Kidney (tissue), 14 donors: ENCODE results near the gene GBE1. TPM values are rescaled to one million over a fixed set of nuclear protein-coding genes. Genes with fewer than 3 reads are reported as not detected.

ENCODE experiments used
- DNase-seq, 5 donors: peaks; one replicate each; pipeline ENCODE4 v3.0.0-alpha.2; 2013 to 2020
- FAIRE-seq: peaks from 2 replicates; lab custom pipeline; 2012; peaks lifted over from hg19 to GRCh38; lab: Jason Lieb, UNC
- H3K27ac ChIP-seq, 2 donors: one replicate each; pipeline ENCODE4 v1.7.0; 2013; ENCODE audit warnings: low read depth in 2 of 2, low read length in 2 of 2, inconsistent platforms in 1 of 2
- H3K27me3 ChIP-seq: one replicate; pipeline ENCODE4 v1.7.1; 2013; ENCODE audit warnings: low read length, inconsistent platforms; ENCODE audit not compliant: control insufficient read depth, insufficient read depth
- H3K36me3 ChIP-seq, 3 donors: one replicate each; pipeline versions ENCODE4 v1.7.0 to v1.7.1; 2013; ENCODE audit warnings: low read length in 3 of 3, control low read depth in 1 of 3, inconsistent platforms in 1 of 3; ENCODE audit not compliant: insufficient read depth in 3 of 3, control insufficient read depth in 2 of 3
- H3K4me1 ChIP-seq, 3 donors: one replicate each; pipeline versions ENCODE4 v1.7.0 to v1.7.1; 2013; ENCODE audit warnings: low read length in 3 of 3, inconsistent platforms in 1 of 3, low read depth in 1 of 3; ENCODE audit not compliant: control insufficient read depth in 2 of 3, insufficient read depth in 2 of 3
- H3K4me3 ChIP-seq, 3 donors: one replicate each; pipeline versions ENCODE4 v1.7.0 to v1.8.1; 2013; ENCODE audit warnings: low read length in 3 of 3, control low read depth in 1 of 3, inconsistent platforms in 1 of 3
- H3K9ac ChIP-seq, 3 donors: one replicate each; pipeline versions ENCODE4 v1.7.0 to v1.7.1; 2013; ENCODE audit warnings: low read length in 3 of 3, control low read depth in 1 of 3, inconsistent platforms in 1 of 3
- H3K9me3 ChIP-seq, 3 donors: one replicate each; pipeline versions ENCODE4 v1.7.0 to v1.7.1; 2013; ENCODE audit warnings: low read length in 3 of 3, control low read depth in 1 of 3, inconsistent platforms in 1 of 3; ENCODE audit not compliant: control insufficient read depth in 2 of 3, insufficient read depth in 1 of 3
- CTCF ChIP-seq: IDR thresholded peaks from 3 replicates; pipeline ENCODE4 v1.5.1; 2012; ENCODE audit warnings: mild to moderate bottlenecking, moderate library complexity, borderline replicate concordance; ENCODE audit not compliant: insufficient read depth; ENCODE audit errors: extremely low read depth
- intact Hi-C: fragments of 100-400 bp; cut with DNase I; formaldehyde crosslinking; loops from one replicate; pipeline ENCODE4 v1.11.1; 2022
- polyA plus RNA-seq: library from polyadenylated mRNA; stranded (reverse); fragments of 350-450 nt; fragmentation: Illumina TruSeq; extraction: RNeasy Lipid Tissue Mini Kit (QIAGEN cat#74804); gene quantifications from one replicate; pipeline ENCODE4 v1.2.3, GENCODE V29; 2014; ENCODE audit warnings: low read depth, low replicate concordance; ENCODE audit not compliant: insufficient read depth
- total RNA-seq: library from RNA; stranded (reverse); fragmentation: NEBNext Ultra II Directional; extraction: Animal tissue kit (Norgen Biotek cat#: 25700); gene quantifications from one replicate; pipeline ENCODE4 v1.2.1, GENCODE V29; 2021
- donor health status: control.
- donor health status: control.
- donor health status: control.
- donor health status: control.
- donor health status: control.
- donor health status: DM: yes; HTN: yes; CAD: no.
- donor health status: Normal renal cell carcinoma (clear cell type).

Gene GBE1
- total and polyA plus RNA-seq, 2 donors from 2014 or later = 29.3 to 36.2 TPM

DNA sequence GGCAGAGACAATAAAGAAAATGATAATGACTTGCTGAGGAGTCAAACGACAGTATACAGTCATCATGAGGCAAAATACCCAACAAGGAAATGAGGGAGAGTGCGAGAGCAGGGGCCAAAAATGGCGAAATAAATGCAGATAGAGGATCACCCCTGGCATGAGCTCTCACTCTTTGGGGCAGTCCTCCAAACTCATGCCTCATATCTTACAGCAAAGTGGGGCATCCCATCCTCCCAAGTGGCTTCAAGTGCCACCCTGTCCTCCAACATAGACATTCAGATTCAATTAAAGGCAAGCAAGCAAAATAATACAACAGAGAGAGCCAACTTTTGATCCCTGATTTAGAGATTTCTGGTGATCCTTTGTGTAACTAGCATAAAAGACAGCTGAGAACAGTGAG is 278.4 kb downstream of the GBE1 start:
- FAIRE-seq (no peak), DNase-seq (no peak)
- Histone ChIP-seq H3K27ac (no peak overlapping the region), H3K36me3 (no peaks in the 10 kb centered on the region), H3K4me3 (no peak overlapping the region), H3K9me3 (no peaks in the 10 kb centered on the region), H3K9ac (no peak overlapping the region), H3K27me3 (no peaks in the 10 kb centered on the region), H3K4me1 (no peaks in the 10 kb centered on the region)
- intact Hi-C loops = no loop called here
- no peak for TF ChIP-seq CTCF

DNA sequence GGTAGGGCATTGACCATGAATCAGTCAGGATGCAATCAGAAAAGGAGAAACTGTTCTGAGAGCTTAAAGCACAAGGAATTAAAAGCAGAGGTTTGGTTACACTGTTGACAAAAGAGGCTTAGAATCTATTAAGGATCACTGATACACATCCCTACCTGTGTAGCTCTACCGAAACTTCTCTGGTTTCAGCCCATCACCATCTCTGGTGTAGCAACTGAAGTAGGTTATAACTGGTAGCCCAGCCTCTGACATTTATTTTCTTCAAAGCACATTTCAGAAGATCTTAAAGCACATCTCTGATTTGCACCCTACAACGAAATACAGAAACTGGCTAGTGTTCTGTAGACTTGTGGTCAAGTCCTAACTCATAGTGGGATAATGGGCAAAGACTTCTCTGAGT is 283.7 kb downstream of the GBE1 start:
- DNase-seq (no peak), FAIRE-seq (no peak)
- no peak for TF ChIP-seq CTCF
- intact Hi-C loops = no loop called here
- Histone ChIP-seq H3K4me3 (no peak overlapping the region), H3K4me1 (no peaks in the 10 kb centered on the region), H3K9ac (no peak overlapping the region), H3K27me3 (no peaks in the 10 kb centered on the region), H3K9me3 (no peaks in the 10 kb centered on the region), H3K27ac (no peak overlapping the region), H3K36me3 (no peaks in the 10 kb centered on the region)

DNA sequence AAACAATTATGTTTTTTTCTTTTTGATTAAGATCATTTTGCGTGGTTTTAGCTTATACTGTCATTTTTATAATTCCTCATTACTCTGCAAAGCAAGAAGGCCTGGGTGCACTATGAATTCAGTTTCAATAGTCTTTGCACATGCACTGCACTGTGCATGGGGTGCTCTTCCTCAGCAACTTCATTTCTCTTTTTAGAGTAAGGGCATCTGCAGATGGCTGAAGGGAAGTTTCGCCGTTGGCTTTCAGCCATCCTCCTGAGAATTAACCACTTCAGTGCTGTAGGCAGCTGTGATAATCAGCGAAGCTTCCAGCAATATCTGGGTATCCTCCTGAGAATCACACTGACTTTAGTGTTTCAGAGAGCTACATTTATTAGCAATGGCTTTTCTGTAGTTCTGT is 284.8 kb downstream of the GBE1 start:
- FAIRE-seq (no peak), DNase-seq (no peak)
- no peaks in the 10 kb centered on the region for H3K36me3 ChIP-seq
- no peaks in the 10 kb centered on the region for H3K9me3 ChIP-seq
- H3K27ac ChIP-seq = no peak overlapping the region
- intact Hi-C loops = no loop called here
- no peaks in the 10 kb centered on the region for H3K4me1 ChIP-seq
- H3K27me3 ChIP-seq = no peaks in the 10 kb centered on the region
- H3K9ac ChIP-seq = no peak overlapping the region
- no peak for TF ChIP-seq CTCF
- H3K4me3 ChIP-seq = no peak overlapping the region
